GM23338 (cell line): ENCODE results near the gene ARF3. TPM values are rescaled to one million over a fixed set of nuclear protein-coding genes. Genes with fewer than 3 reads are reported as not detected.
A peak's percentile ranks its signal among the peaks of the same experiment; 100 is the strongest.

Experiments
- ATAC-seq: fragments of 200-7000 bp; cut with Tn5 transposase; 3 replicates; pipeline ENCODE4 v1.9.1; 2020
- DNase-seq: peaks from one replicate; pipeline ENCODE4 v3.0.0-alpha.2; 2015; ENCODE audit warnings: low spot score
- H2AFZ ChIP-seq: fragments of 200-600 bp; sonication (generic); 2 replicates; pipeline ENCODE4 v1.8.0; 2016; ENCODE audit warnings: antibody characterized with exemption, mild to moderate bottlenecking, moderate library complexity
- H3F3A ChIP-seq: fragments of 200-600 bp; sonication (generic); replicated peaks from 2 replicates; pipeline ENCODE4 v1.8.0; 2017; ENCODE audit warnings: antibody characterized with exemption, mixed run types, low read depth
- H3K27ac ChIP-seq: fragments of 200-600 bp; sonication (generic); 2 replicates; pipeline ENCODE4 v1.6.1; 2016; ENCODE audit warnings: low read depth
- H3K27me3 ChIP-seq: fragments of 200-600 bp; sonication (generic); 2 replicates; pipeline ENCODE4 v1.8.0; 2016; ENCODE audit warnings: mild to moderate bottlenecking, mixed run types, moderate library complexity; ENCODE audit not compliant: insufficient read depth
- H3K36me3 ChIP-seq: fragments of 200-600 bp; sonication (generic); 2 replicates; pipeline ENCODE4 v1.8.0; 2016; ENCODE audit warnings: mild to moderate bottlenecking; ENCODE audit not compliant: insufficient read depth
- H3K4me1 ChIP-seq: fragments of 200-600 bp; sonication (generic); 2 replicates; pipeline ENCODE4 v1.8.0; 2016; ENCODE audit warnings: mild to moderate bottlenecking, moderate library complexity; ENCODE audit not compliant: insufficient read depth
- H3K4me2 ChIP-seq: fragments of 200-600 bp; sonication (generic); 2 replicates; pipeline ENCODE4 v1.7.1; 2017; ENCODE audit warnings: mixed run types
- H3K4me3 ChIP-seq: fragments of 200-600 bp; sonication (generic); 2 replicates; pipeline ENCODE4 v1.6.1; 2016; ENCODE audit warnings: mixed run types
- H3K79me2 ChIP-seq: fragments of 200-600 bp; sonication (generic); replicated peaks from 2 replicates; pipeline ENCODE4 v1.8.0; 2017; ENCODE audit warnings: mild to moderate bottlenecking; ENCODE audit not compliant: insufficient read depth
- H3K9me2 ChIP-seq: fragments of 200-600 bp; sonication (generic); 2 replicates; pipeline ENCODE4 v1.8.0; 2017; ENCODE audit not compliant: insufficient read depth
- H4K20me1 ChIP-seq: fragments of 200-600 bp; sonication (generic); replicated peaks from 2 replicates; pipeline ENCODE4 v1.8.0; 2017; ENCODE audit warnings: mild to moderate bottlenecking; ENCODE audit not compliant: insufficient read depth
- H3K27ac Mint-ChIP-seq: 2 replicates; pipeline ENCODE4 v1.8.0; 2020; ENCODE audit warnings: inconsistent platforms, mild to moderate bottlenecking, moderate library complexity, mixed read lengths
- H3K27me3 Mint-ChIP-seq: 3 replicates; pipeline ENCODE4 v1.8.0; 2022; ENCODE audit warnings: low read depth, mild to moderate bottlenecking, moderate library complexity, mixed read lengths, inconsistent platforms; ENCODE audit not compliant: insufficient read depth, poor library complexity
- H3K36me3 Mint-ChIP-seq: 3 replicates; pipeline ENCODE4 v1.8.0; 2021; ENCODE audit warnings: low read depth, mild to moderate bottlenecking, inconsistent platforms, moderate library complexity, mixed read lengths
- H3K4me1 Mint-ChIP-seq: 3 replicates; pipeline ENCODE4 v1.8.0; 2020; ENCODE audit warnings: mild to moderate bottlenecking, inconsistent platforms, mixed read lengths
- H3K4me3 Mint-ChIP-seq: 3 replicates; pipeline ENCODE4 v1.8.0; 2021; ENCODE audit warnings: moderate library complexity, mild to moderate bottlenecking, inconsistent platforms, mixed read lengths
- H3K9me3 Mint-ChIP-seq: 3 replicates; pipeline ENCODE4 v1.8.0; 2020; ENCODE audit warnings: moderate library complexity, mild to moderate bottlenecking, inconsistent platforms, mixed read lengths
- EZH2 ChIP-seq: fragments of 200-600 bp; sonication (generic); IDR thresholded peaks from one replicate; pipeline ENCODE4 v1.8.0; 2017; ENCODE audit warnings: antibody characterized with exemption, mild to moderate bottlenecking, low read depth; ENCODE audit not compliant: unreplicated experiment
- EZH2phosphoT487 ChIP-seq: fragments of 200-600 bp; sonication (generic); IDR thresholded peaks from one replicate; pipeline ENCODE4 v1.8.1; 2018; ENCODE audit warnings: antibody characterized with exemption; ENCODE audit not compliant: unreplicated experiment
- NANOG ChIP-seq: IDR thresholded peaks from 2 replicates; pipeline ENCODE4 v1.6.1; 2016; ENCODE audit warnings: antibody characterized with exemption, borderline replicate concordance
- REST ChIP-seq: IDR thresholded peaks from one replicate; pipeline ENCODE4 v1.6.1; 2018; ENCODE audit warnings: antibody characterized with exemption; ENCODE audit not compliant: unreplicated experiment
- STAT1 ChIP-seq: IDR thresholded peaks from one replicate; pipeline ENCODE4 v1.6.1; 2016; ENCODE audit warnings: antibody characterized with exemption; ENCODE audit not compliant: unreplicated experiment
- ZNF114 ChIP-seq: fragments of 250-450 bp; sonication (Bioruptor Pico); IDR thresholded peaks from 2 replicates; pipeline ENCODE4 v1.5.0; 2020; ENCODE audit warnings: mild to moderate bottlenecking, moderate library complexity
- ZNF331 ChIP-seq: fragments of 250-450 bp; sonication (Bioruptor Pico); IDR thresholded peaks from 2 replicates; pipeline ENCODE4 v1.5.0; 2020; ENCODE audit warnings: low read depth, mild to moderate bottlenecking, moderate library complexity
- polyA plus RNA-seq: library from polyadenylated mRNA; unstranded; fragments of >200 nt; fragmentation: Nextera tagmentation; extraction: Ambion mirVana; gene quantifications from 2 replicates; pipeline ENCODE4 v1.2.1, GENCODE V29; 2016
- total RNA-seq: library from RNA; depleted of rRNA; stranded (reverse); fragments of >200 nt; shearing (Covaris generic); gene quantifications from 2 replicates; pipeline ENCODE4 v1.2.3, GENCODE V29; 2014

ARF3 gene
- total and polyA plus RNA-seq, 2 experiments from 2014 or later: 53.9 to 125 TPM

GRCh38 chr12:48973941-48974673 lies 16.8 kb upstream of the ARF3 start (continued):
- TF ChIP-seq REST: no peak
- TF ChIP-seq EZH2phosphoT487: no peak
- no peak for TF ChIP-seq ZNF331 (CRISPR knock-in tag)
- TF ChIP-seq STAT1: no peak

- Histone ChIP-seq H3F3A (peaks cover 15% of the 10 kb centered on the region; the same call in 1 of the 2 replicates), H3K36me3 (no peaks in the 10 kb centered on the region), H3K27ac (no peak overlapping the region), H3K27me3 (peaks cover 100% of the 10 kb centered on the region), H3K4me3 (no peak overlapping the region), H2AFZ (no peak overlapping the region), H3K9me2 (no peaks in the 10 kb centered on the region), H3K4me2 (no peak overlapping the region), H4K20me1 (peaks cover 22% of the 10 kb centered on the region), H3K4me1 (peaks cover 30% of the 10 kb centered on the region), H3K79me2 (no peaks in the 10 kb centered on the region)
- ATAC-seq (no peak), DNase-seq (no peak)
- Mint-ChIP-seq H3K4me1 (peaks cover 38% of the 10 kb centered on the region), H3K9me3 (no peaks in the 10 kb centered on the region; the same call in 2 of the 3 replicates), H3K36me3 (no peaks in the 10 kb centered on the region; the same call in 1 of the 3 replicates), H3K27me3 (peaks cover 100% of the 10 kb centered on the region), H3K27ac (no peak overlapping the region), H3K4me3 (no peak overlapping the region; the same call in 1 of the 3 replicates)
- peak; percentile 60 for TF ChIP-seq EZH2
- TF ChIP-seq ZNF114 (CRISPR knock-in tag): no peak
These were observed 16.2 kb upstream of the ARF3 start for GRCh38 chr12:48973531-48973930.

- H3F3A ChIP-seq: peaks cover 20% of the 10 kb centered on the region; the same call in 1 of the 2 replicates
- Mint-ChIP-seq H3K27me3 (peaks cover 100% of the 10 kb centered on the region), H3K9me3 (no peaks in the 10 kb centered on the region; the same call in 2 of the 3 replicates), H3K27ac (no peak overlapping the region), H3K4me3 (no peak overlapping the region; the same call in 2 of the 3 replicates), H3K36me3 (no peaks in the 10 kb centered on the region; the same call in 1 of the 3 replicates), H3K4me1 (peaks cover 43% of the 10 kb centered on the region)
- peaks cover 22% of the 10 kb centered on the region for H4K20me1 ChIP-seq
- ATAC-seq (no peak), DNase-seq (no peak)
- no peak overlapping the region for H3K27ac ChIP-seq
- no peak overlapping the region for H3K4me2 ChIP-seq
- H3K4me3 ChIP-seq: no peak overlapping the region
- H3K79me2 ChIP-seq: no peaks in the 10 kb centered on the region
- H3K9me2 ChIP-seq: no peaks in the 10 kb centered on the region
- no peak overlapping the region for H2AFZ ChIP-seq
- peaks cover 100% of the 10 kb centered on the region for H3K27me3 ChIP-seq
- no peaks in the 10 kb centered on the region for H3K36me3 ChIP-seq
- peaks cover 35% of the 10 kb centered on the region for H3K4me1 ChIP-seq
- TF ChIP-seq REST (no peak), NANOG (no peak), EZH2 (peak; percentile 75), EZH2phosphoT487 (no peak)
These were observed 15.7 kb upstream of the ARF3 start for GRCh38 chr12:48972952-48973483.
